ENCODE measurements around the gene MARK4.

DNA sequence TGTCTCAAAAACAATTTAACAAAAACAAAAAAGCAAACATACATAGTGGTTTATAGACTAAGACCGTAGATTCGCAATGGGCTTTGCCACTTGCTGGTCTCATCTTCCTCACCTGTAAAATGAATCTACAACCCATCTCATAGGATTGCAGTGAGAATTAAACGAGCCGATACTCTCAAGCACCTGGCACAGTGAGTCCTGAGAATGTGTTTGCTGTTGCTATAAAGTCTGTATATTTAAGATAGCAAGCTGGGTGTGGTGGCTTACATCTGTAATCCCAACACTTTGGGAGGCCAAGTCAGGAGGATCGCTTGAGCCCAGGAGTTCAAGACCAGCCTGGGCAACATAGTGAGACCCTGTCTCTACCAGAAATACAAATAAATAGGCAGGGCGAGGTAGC lies 28.3 kb upstream of the MARK4 start:
- TF ChIP-seq POLR2AphosphoS5 (IDR thresholded peaks at IDR 0.05; ENCODE audit: low read depth, low read length) (no peak), POLR2A (IDR thresholded peaks at IDR 0.05; ENCODE audit: low read depth, low read length) (no peak)
